Breast epithelium (tissue), 3 donors: ENCODE measurements around the gene ARHGEF10L.

ENCODE experiments used
- POLR2A ChIP-seq: fragments of 450-650 bp; IDR thresholded peaks from one replicate; pipeline ENCODE4 v1.6.1; 2016; ENCODE audit warnings: antibody characterized with exemption, mild to moderate bottlenecking, moderate library complexity
- POLR2AphosphoS5 ChIP-seq, 3 donors: sonication (generic); formaldehyde crosslinking; IDR thresholded peaks; one replicate each; pipeline ENCODE4 v1.6.1; 2017; ENCODE audit warnings: antibody characterized with exemption in 3 of 3
- TF ChIP-seq, protein P1 (sequence below), 3 donors: fragments of 450-650 bp; IDR thresholded peaks; one replicate each; pipeline ENCODE4 v1.5.1; 2016 to 2017; ENCODE audit warnings: antibody characterized with exemption in 3 of 3, mild to moderate bottlenecking in 3 of 3, moderate library complexity in 3 of 3

DNA sequence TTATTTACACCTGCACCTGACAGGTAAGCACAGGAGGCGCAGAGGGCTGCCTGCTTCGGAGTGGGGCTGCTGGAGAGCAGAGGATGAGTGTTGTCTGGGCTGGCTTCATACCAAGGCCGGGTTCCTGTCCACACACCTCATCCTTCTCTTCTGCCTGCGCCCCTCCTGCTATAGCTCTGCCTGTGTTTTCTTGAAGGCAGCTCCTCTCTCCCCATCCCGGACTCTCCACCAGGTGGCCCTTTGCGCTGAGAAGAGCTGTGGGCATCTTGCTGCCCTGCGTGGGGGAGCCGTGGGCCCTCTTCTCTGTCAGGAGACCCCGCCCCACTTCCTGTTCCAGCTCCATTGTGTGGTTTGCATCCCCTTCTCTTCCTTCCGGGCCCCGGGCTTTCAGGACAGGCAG is 35.0 kb downstream of the ARHGEF10L start:
- TF ChIP-seq, protein P1, sequence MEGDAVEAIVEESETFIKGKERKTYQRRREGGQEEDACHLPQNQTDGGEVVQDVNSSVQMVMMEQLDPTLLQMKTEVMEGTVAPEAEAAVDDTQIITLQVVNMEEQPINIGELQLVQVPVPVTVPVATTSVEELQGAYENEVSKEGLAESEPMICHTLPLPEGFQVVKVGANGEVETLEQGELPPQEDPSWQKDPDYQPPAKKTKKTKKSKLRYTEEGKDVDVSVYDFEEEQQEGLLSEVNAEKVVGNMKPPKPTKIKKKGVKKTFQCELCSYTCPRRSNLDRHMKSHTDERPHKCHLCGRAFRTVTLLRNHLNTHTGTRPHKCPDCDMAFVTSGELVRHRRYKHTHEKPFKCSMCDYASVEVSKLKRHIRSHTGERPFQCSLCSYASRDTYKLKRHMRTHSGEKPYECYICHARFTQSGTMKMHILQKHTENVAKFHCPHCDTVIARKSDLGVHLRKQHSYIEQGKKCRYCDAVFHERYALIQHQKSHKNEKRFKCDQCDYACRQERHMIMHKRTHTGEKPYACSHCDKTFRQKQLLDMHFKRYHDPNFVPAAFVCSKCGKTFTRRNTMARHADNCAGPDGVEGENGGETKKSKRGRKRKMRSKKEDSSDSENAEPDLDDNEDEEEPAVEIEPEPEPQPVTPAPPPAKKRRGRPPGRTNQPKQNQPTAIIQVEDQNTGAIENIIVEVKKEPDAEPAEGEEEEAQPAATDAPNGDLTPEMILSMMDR (IDR thresholded peaks at IDR 0.05), result no peak
- TF ChIP-seq POLR2AphosphoS5 (IDR thresholded peaks at IDR 0.05) (no peak), POLR2A (no peak)
